Ascending aorta (tissue), 2 donors: ENCODE measurements around the gene CCDC33. TPM values are rescaled to one million over a fixed set of nuclear protein-coding genes. Genes with fewer than 3 reads are reported as not detected.

ENCODE experiments used
- DNase-seq, 2 donors: peaks; one replicate each; pipeline ENCODE4 v3.0.0-alpha.2; 2019; ENCODE audit warnings: low spot score in 2 of 2
- H3K27ac ChIP-seq, 2 donors: fragments of 200-600 bp; sonication (generic); one replicate each; pipeline ENCODE4 v1.5.1; 2016 to 2017; ENCODE audit warnings: mild to moderate bottlenecking in 1 of 2
- H3K27me3 ChIP-seq: fragments of 200-600 bp; sonication (generic); one replicate; pipeline ENCODE4 v1.5.1; 2017
- H3K36me3 ChIP-seq, 2 donors: fragments of 200-600 bp; sonication (generic); one replicate each; pipeline ENCODE4 v1.5.1; 2016
- H3K4me1 ChIP-seq, 2 donors: fragments of 200-600 bp; sonication (generic); one replicate each; pipeline ENCODE4 v1.5.1; 2016 to 2017; ENCODE audit warnings: mild to moderate bottlenecking in 1 of 2
- H3K4me3 ChIP-seq, 2 donors: fragments of 200-600 bp; sonication (generic); one replicate each; pipeline ENCODE4 v1.5.1; 2016 to 2017; ENCODE audit warnings: mild to moderate bottlenecking in 1 of 2
- H3K9me3 ChIP-seq, 2 donors: fragments of 200-600 bp; sonication (generic); one replicate each; pipeline ENCODE4 v1.5.1; 2016
- intact Hi-C: fragments of 100-400 bp; cut with DNase I; formaldehyde crosslinking; loops from one replicate; pipeline ENCODE4 v1.15.1; 2023
- total RNA-seq: library from RNA; depleted of rRNA; stranded (reverse); fragments of >200 nt; gene quantifications from one replicate; pipeline ENCODE4 v1.1.0, GENCODE V29; 2016
- TF ChIP-seq, protein P1 (sequence below), 3 experiments: fragments of 200-600 bp in 2 of 3; fragments of 450-650 bp in 1 of 3; sonication (generic) in 2 of 3; IDR thresholded peaks; one replicate each; pipeline ENCODE4 v1.5.1; 2016 to 2019; ENCODE audit warnings: antibody characterized with exemption in 3 of 3, mild to moderate bottlenecking in 1 of 3, moderate library complexity in 1 of 3

CCDC33 gene
- total RNA-seq, 1 donor from 2014 or later = not detected

DNA sequence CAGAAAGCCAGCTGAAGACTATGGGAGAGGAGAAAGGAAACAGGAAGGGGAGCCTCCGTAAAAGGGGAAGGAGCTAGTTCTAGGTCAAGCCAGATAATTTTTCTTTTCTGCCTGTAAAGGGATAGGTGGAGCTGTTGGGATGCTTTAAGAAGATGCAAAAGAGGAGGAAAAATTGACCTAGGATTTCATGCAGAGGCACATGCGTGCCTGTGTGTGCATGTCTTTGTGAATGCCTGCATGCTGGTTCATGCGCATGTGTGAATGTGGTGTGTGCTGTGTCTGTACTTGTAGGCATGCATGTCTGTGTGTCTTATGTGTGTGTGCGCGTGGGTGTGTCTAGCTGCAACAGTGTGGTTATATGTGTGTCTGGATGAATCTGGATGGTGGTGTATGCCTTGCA is 27.3 kb downstream of the CCDC33 start:
- no peak for DNase-seq
- intact Hi-C loops = no loop called here
- Histone ChIP-seq H3K4me3 (no peak overlapping the region), H3K4me1 (no peaks in the 10 kb centered on the region), H3K27me3 (no peaks in the 10 kb centered on the region), H3K36me3 (no peaks in the 10 kb centered on the region), H3K9me3 (no peaks in the 10 kb centered on the region), H3K27ac (no peak overlapping the region)
- TF ChIP-seq, protein P1, sequence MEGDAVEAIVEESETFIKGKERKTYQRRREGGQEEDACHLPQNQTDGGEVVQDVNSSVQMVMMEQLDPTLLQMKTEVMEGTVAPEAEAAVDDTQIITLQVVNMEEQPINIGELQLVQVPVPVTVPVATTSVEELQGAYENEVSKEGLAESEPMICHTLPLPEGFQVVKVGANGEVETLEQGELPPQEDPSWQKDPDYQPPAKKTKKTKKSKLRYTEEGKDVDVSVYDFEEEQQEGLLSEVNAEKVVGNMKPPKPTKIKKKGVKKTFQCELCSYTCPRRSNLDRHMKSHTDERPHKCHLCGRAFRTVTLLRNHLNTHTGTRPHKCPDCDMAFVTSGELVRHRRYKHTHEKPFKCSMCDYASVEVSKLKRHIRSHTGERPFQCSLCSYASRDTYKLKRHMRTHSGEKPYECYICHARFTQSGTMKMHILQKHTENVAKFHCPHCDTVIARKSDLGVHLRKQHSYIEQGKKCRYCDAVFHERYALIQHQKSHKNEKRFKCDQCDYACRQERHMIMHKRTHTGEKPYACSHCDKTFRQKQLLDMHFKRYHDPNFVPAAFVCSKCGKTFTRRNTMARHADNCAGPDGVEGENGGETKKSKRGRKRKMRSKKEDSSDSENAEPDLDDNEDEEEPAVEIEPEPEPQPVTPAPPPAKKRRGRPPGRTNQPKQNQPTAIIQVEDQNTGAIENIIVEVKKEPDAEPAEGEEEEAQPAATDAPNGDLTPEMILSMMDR (IDR thresholded peaks at IDR 0.05) = no peak

DNA sequence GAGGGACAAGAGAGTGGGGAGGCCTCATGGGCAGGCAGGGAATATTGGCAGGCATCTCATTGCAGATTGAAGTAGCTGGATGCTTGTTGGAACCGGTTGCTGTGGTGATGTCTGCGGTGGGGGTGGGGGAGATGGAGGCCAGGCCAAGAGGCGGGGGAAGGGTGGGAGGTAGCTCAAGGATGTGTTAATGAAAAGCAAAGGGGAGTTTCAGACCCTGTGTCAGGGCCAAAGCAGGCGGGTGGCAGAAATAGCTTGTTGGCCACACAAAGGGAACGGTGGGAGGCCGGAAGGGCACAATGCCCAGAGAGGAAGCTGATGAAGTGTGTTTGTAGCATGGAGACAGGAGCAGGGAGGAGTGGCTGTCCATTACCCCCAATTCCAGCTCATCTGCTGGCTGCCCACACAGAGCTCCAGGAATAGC is 28.0 kb downstream of the CCDC33 start:
- TF ChIP-seq, protein P1 (IDR thresholded peaks at IDR 0.05) = no peak
- H3K9me3 ChIP-seq = no peaks in the 10 kb centered on the region
- DNase-seq = no peak
- intact Hi-C loops = no loop called here
- H3K27me3 ChIP-seq = no peaks in the 10 kb centered on the region
- H3K27ac ChIP-seq = no peak overlapping the region
- H3K36me3 ChIP-seq = no peaks in the 10 kb centered on the region
- no peaks in the 10 kb centered on the region for H3K4me1 ChIP-seq
- no peak overlapping the region for H3K4me3 ChIP-seq

DNA sequence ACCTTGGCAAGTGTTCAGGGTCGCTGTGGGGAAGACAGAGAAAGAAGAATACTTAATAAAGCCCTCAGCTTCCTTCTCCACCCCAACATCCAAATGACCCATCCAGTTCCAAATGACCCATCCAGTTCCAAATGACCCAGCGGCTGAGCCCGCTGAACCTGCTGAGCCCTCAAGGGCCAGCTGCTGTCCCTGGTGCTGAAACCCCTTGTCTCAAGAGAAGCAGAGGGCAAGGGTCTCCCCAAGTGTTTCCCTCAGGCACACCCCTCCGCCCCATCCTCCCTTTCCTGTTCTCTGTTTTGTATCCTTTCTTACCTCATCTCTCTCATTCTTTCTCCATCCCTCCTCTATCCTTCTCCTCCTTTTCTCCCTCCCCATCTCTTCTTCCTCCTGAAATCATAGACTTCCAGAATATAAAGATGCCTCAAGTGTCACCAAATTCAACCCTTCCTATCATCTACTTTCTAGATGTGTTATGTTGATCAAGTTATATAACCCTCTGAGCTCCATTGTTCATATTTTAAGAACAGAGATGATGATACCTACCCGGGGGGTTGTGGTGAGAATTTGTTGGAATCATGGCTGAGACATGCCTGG is 29.0 kb downstream of the CCDC33 start:
- intact Hi-C loops = no loop called here
- H3K4me1 ChIP-seq = no peaks in the 10 kb centered on the region
- DNase-seq = no peak
- H3K27me3 ChIP-seq = no peaks in the 10 kb centered on the region
- TF ChIP-seq, protein P1 (IDR thresholded peaks at IDR 0.05) = no peak
- no peak overlapping the region for H3K27ac ChIP-seq
- no peak overlapping the region for H3K4me3 ChIP-seq
- H3K36me3 ChIP-seq = no peaks in the 10 kb centered on the region
- no peaks in the 10 kb centered on the region for H3K9me3 ChIP-seq

DNA sequence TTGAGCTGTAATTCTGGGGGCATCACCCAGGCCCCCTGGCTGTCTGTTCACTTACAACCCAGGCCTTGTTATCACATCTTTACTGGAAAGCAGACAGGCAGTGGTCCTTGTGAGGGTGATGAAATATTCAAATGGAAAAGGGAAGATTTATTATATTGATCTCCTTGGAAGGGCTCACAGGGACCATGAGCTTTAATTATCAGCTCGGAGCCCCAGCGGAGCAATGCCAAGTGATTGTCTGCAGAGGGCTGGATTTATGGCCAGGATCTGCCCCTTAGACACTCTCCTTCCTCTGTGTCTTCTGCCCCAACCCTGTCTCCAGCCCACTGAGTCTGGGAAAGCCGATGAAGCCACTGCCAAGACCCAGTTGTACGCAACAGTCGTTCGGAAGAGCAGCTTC is 31.9 kb downstream of the CCDC33 start:
- H3K9me3 ChIP-seq = no peaks in the 10 kb centered on the region
- H3K4me1 ChIP-seq = no peaks in the 10 kb centered on the region
- no peak overlapping the region for H3K4me3 ChIP-seq
- intact Hi-C loops = no loop called here
- no peak for DNase-seq
- no peaks in the 10 kb centered on the region for H3K36me3 ChIP-seq
- H3K27ac ChIP-seq = no peak overlapping the region
- H3K27me3 ChIP-seq = no peaks in the 10 kb centered on the region
- TF ChIP-seq, protein P1 (IDR thresholded peaks at IDR 0.05) = no peak

DNA sequence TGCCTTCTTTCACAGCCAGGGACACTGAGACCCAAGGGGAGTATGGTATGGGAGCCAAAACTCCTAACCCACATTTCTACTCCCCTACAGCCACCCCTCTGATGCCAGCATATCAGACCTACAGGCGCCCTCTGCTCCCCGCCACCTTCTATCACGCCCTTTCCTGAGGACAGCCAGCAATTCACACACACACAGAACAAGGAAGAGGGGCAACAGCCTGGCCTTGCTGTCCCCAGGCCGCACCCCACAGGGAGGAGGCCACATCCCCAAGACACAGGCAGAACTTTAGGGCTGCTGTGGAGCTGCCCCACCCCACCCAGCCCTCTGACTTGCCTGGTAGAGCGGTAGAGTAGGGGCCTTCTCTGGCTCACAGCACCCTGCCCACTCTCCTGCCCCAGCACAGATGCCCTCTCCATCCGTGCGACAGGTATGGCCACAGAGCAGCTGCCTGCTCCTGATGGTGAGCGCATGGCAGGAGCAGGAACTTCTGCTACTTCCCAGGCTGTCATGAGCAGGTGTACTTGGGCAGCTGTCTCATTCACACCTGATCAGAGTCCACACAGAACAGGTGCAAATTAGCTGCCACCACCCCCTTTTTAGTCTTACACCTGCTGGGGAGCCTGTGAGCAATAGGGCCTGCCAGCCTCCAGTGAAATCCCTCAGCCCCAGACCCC is 33.4 kb downstream of the CCDC33 start:
- Histone ChIP-seq H3K27ac (no peak overlapping the region), H3K27me3 (no peaks in the 10 kb centered on the region), H3K4me1 (no peaks in the 10 kb centered on the region), H3K9me3 (no peaks in the 10 kb centered on the region), H3K4me3 (no peak overlapping the region), H3K36me3 (no peaks in the 10 kb centered on the region)
- DNase-seq = no peak
- intact Hi-C loops = no loop called here
- TF ChIP-seq, protein P1 (IDR thresholded peaks at IDR 0.05) = no peak
